ENCODE results near the gene PACS2.

The PACS2 gene

DNA sequence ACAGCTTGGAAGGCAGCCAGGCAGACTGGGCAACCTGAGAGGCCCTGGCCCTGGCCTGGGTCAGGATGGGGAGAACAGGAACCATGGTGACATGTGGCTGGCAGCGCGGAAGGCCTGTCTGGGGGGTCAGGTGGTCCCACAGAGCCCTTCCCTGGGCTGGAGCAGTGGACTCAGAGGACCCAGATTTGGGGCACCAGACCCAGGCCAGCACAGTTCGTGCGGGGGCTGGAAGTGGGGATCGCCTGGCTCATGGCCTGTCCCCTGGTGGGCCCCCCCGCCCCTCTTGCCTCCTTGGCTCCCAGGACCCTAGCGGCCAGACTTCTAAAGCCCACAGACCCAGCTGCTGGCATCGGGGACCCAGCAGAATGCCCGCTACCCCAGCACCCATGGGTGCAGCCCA lies 126.4 kb downstream of the PACS2 start:
- DNase-seq (ENCODE audit: low spot score), result no peak

DNA sequence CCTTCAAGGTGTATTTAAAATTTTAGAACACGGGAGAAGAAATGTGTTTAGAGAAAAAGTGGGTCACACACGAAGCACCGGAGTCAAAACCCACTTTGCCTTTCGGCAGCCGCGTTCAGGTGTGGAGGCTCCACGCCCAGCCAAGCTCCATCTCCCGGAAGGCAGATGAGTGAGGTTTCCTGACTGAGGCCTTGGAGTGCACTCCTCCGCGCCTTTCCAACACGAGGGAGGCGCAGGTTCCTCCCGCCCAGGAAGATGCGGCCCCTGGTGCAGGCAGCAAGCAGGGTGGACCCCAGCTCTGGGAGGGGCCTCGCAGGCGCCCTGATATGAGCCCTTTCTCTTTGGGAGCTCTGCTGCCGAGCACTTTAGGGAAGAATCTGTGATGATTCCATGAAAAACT lies 127.6 kb downstream of the PACS2 start:
- no peak for DNase-seq (ENCODE audit: low spot score)

DNA sequence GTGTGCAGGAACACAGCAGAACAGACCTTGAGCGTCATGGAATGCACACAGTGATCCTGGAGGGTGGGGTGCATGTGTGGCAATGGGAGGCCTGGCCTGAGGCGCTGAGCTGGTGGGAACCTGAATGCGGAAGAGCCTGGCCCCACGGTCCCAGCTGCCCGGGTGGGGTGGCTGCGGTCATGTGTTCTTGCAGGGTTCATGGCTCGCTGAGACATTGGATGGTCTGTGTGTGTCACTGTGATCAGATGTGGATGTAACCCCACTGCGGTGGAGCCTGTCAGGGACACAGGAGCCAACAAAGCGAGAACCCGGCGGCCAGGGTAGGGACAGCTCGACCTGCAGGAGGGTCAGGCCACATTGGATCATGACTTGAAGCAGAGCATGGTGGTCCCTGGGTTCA lies 128.3 kb downstream of the PACS2 start:
- no peak for DNase-seq (ENCODE audit: low spot score)

DNA sequence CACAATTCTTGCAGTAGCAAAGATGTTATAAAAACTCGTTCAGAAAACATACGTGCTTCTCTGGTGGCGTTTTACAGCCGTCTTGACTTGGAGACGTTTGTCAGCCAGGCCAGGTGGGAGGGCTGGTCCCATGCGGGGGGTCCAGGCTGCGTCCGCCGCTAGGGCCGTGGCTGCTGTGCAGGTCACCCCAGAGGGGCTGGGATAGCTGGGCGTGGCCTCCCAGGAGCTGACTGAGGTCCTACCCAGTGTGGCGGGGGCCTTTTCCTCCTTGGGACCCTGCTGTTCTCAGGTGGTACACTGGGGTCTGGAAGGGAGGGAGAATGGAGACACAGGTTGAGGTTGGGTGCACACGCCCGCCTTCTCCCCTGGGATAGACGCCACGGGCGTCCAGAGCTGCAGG lies 130.3 kb downstream of the PACS2 start:
- DNase-seq (ENCODE audit: low spot score), result no peak

DNA sequence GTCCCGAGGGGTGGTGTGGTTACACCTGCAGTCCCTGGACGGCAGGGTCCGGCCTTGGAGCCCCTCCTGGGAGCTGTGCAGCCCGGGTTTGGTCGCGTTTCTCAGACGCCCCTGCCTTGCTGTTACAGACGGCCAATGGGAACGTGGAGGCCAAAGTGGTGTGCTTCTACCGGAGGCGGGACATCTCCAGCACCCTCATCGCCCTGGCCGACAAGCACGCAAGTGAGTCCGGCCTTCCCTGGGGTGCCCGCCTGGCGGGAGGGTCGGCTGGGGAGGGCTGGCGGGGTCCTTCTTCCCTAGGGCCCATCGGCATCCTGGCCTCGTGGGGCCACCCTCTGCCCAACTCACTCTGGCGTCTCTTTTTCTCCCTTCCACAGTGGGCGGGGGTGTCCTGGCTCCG lies 130.7 kb downstream of the PACS2 start:
- no peak for DNase-seq (ENCODE audit: low spot score)

DNA sequence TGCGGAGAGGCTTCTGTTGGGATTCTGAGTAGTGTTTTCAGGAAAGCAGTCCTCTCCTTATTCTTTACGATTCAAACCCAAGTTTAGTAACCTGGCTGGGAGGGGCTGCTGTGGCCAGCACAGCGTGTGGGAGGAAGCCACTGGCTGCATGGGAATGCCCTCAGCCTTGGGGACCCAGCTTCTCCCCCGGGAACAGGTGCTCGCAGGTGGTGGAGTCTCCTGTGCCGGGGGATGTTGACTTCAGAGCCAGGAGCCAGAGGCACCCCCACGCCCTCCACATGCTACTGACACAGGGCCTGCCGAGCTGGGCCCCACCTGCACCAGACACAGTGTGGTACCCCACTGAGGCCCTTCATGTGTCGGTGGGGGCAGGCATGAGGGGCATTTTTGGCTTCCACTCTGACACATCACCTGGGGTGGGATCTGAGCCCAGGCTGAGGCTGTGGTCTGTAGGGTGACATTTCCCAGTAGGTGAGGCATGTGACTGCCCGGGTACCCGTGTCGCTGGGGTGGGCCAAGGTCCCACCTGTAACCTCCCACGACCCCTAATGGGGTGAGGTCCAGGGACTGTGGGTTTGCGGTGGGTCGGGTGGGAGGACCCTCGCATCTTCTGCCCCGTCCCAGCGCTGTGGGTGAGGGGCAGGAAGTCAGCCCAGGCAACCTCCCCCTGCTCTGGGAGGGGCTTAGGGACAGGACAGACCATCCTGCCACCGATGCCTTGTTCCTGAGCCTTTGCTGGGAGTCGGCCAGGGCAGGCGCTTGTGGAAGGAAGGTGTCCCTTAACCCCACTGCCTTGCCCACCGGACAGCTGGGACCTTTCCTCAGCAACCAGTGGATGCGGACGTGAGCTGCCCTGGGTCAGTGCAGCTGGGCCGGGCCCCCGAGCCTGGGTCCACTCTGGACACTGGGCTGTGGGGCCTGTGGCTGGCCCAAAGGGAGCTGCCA lies 131.6 kb downstream of the PACS2 start:
- no peak for DNase-seq (ENCODE audit: low spot score)

DNA sequence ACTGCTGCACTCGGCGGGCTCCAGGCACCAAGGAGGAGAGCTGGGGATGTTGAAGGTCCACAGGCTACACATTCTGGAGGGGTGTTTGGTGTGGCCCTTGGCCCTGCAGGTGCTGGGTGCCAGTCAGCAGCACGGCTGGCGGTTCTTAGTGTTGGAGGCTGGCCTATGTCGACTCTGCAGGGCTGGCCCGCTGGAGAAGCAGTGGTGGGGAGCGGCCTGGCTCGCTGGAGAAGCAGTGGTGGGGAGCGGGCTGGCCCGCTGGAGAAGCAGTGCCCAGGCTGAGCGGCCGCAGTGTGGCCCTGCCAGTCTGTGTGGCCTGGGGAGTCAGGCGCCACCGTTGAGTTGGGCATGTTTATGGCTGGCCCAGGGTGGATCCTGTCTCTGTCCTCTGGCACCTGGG lies 132.4 kb downstream of the PACS2 start:
- DNase-seq (ENCODE audit: low spot score), result no peak

Data from HuH-7.5 (cell line).